Peyer's patch (tissue), 4 donors: ENCODE results near the gene GUCA1C. TPM values are rescaled to one million over a fixed set of nuclear protein-coding genes. Genes with fewer than 3 reads are reported as not detected.

ENCODE experiments used
- DNase-seq, 3 donors: peaks; one replicate each; pipeline ENCODE4 v3.0.0-alpha.2; 2017 to 2019
- H3K27ac ChIP-seq, 4 donors: fragments of 200-600 bp; sonication (generic); one replicate each; pipeline ENCODE4 v1.5.1; 2016 to 2019
- H3K27me3 ChIP-seq, 2 donors: fragments of 200-600 bp; sonication (generic); one replicate each; pipeline ENCODE4 v1.5.1; 2019
- H3K36me3 ChIP-seq, 3 donors: fragments of 200-600 bp; sonication (generic); one replicate each; pipeline ENCODE4 v1.5.1; 2016 to 2019
- H3K4me1 ChIP-seq, 4 donors: fragments of 200-600 bp; sonication (generic); one replicate each; pipeline ENCODE4 v1.5.1; 2016 to 2019
- H3K4me3 ChIP-seq, 4 donors: fragments of 200-600 bp; sonication (generic); 1 replicate in 3 of 4; 2 replicates in 1 of 4; pipeline ENCODE4 v1.5.1; 2016 to 2019; ENCODE audit warnings: mild to moderate bottlenecking in 1 of 4
- H3K9me3 ChIP-seq, 4 donors: fragments of 200-600 bp; sonication (generic); one replicate each; pipeline ENCODE4 v1.5.1; 2016 to 2019; ENCODE audit warnings: mild to moderate bottlenecking in 1 of 4
- POLR2A ChIP-seq, 2 donors: fragments of 450-650 bp; IDR thresholded peaks; one replicate each; pipeline ENCODE4 v1.5.1; 2017; ENCODE audit warnings: antibody characterized with exemption in 2 of 2, mild to moderate bottlenecking in 2 of 2, moderate library complexity in 2 of 2
- total RNA-seq, 4 donors: library from RNA; depleted of rRNA; stranded (reverse); fragments of >200 nt; gene quantifications; one replicate each; pipeline ENCODE4 v1.1.0, GENCODE V29; 2016
- TF ChIP-seq, protein P1 (sequence below), 6 experiments: fragments of 450-650 bp in 4 of 6; fragments of 200-600 bp in 2 of 6; sonication (generic) in 1 of 6; IDR thresholded peaks; one replicate each; pipeline ENCODE4 v1.5.1; 2017 to 2019; ENCODE audit warnings: antibody characterized with exemption in 6 of 6, mild to moderate bottlenecking in 3 of 6, moderate library complexity in 1 of 6

Gene GUCA1C
- total RNA-seq, 4 donors from 2014 or later, result not detected

DNA sequence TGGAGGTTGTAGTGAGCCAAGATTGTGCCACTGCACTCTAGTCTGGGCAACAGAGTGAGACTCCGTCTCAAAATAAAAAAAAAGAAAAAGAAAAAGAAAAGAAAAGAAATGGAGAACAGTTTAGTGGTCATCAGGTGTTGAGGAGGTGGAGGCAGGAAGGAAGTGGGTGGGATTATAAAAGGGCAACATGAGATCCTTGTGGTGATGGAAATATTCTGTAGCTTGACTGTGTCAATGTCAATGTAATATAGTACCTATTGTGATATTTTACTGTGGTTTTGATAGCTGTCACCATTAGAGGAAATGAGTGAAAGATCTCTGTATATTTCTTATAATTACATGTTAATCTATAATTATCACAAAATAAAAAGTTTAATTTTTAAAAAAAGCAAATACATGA lies 70.3 kb downstream of the GUCA1C start:
- H3K4me1 ChIP-seq, result no peaks in the 10 kb centered on the region
- no peaks in the 10 kb centered on the region for H3K27me3 ChIP-seq
- no peak for TF ChIP-seq POLR2A (IDR thresholded peaks at IDR 0.05)
- TF ChIP-seq, protein P1, sequence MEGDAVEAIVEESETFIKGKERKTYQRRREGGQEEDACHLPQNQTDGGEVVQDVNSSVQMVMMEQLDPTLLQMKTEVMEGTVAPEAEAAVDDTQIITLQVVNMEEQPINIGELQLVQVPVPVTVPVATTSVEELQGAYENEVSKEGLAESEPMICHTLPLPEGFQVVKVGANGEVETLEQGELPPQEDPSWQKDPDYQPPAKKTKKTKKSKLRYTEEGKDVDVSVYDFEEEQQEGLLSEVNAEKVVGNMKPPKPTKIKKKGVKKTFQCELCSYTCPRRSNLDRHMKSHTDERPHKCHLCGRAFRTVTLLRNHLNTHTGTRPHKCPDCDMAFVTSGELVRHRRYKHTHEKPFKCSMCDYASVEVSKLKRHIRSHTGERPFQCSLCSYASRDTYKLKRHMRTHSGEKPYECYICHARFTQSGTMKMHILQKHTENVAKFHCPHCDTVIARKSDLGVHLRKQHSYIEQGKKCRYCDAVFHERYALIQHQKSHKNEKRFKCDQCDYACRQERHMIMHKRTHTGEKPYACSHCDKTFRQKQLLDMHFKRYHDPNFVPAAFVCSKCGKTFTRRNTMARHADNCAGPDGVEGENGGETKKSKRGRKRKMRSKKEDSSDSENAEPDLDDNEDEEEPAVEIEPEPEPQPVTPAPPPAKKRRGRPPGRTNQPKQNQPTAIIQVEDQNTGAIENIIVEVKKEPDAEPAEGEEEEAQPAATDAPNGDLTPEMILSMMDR (IDR thresholded peaks at IDR 0.05), result no peak
- no peak overlapping the region for H3K27ac ChIP-seq
- no peak overlapping the region for H3K4me3 ChIP-seq
- no peaks in the 10 kb centered on the region for H3K9me3 ChIP-seq
- no peak for DNase-seq
- no peaks in the 10 kb centered on the region for H3K36me3 ChIP-seq

DNA sequence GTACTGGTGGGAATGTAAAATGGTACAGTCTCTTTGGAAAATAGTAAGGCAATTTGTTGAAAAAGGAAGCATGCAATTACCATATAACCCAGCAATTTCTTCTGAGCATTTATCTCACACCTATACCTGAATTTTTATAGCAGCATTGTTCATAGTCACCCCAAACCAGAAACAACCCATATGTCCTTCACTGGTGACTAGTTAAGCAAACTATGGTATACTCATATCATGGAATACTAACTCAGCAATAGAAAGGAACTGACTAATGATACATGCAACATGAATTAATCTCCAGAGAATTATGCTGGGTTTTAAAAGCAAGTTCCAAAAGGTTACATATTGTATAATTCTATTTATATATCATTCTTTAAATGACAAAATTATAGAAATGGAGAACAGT lies 70.9 kb downstream of the GUCA1C start:
- H3K9me3 ChIP-seq, result no peaks in the 10 kb centered on the region
- no peak overlapping the region for H3K27ac ChIP-seq
- TF ChIP-seq, protein P1 (IDR thresholded peaks at IDR 0.05), result no peak
- no peak for TF ChIP-seq POLR2A (IDR thresholded peaks at IDR 0.05)
- H3K27me3 ChIP-seq, result no peaks in the 10 kb centered on the region
- H3K4me3 ChIP-seq, result no peak overlapping the region
- H3K4me1 ChIP-seq, result no peaks in the 10 kb centered on the region
- no peaks in the 10 kb centered on the region for H3K36me3 ChIP-seq
- DNase-seq, result no peak

DNA sequence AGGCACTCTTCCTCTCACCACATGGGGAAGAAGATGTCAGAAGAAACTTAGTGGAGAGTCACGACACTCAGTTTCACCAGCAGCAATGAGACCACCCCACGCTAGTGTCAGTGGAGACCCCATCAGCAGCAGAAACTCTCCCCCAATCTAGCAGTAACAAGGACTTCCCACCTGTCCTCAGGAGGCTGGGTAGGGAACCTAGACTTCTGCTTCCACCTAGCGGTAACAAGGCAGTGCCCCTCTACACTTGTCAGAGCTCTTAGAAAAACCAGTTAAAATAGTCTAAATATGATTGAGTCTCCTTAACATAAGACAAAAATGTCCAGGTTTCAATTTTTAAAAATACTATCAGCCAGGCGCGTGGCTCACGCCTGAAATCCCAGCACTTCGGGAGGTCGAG lies 73.8 kb downstream of the GUCA1C start:
- no peak for DNase-seq
- Histone ChIP-seq H3K4me1 (no peaks in the 10 kb centered on the region), H3K27ac (no peak overlapping the region), H3K4me3 (no peak overlapping the region), H3K36me3 (no peaks in the 10 kb centered on the region), H3K9me3 (no peaks in the 10 kb centered on the region), H3K27me3 (no peaks in the 10 kb centered on the region)
- TF ChIP-seq POLR2A (IDR thresholded peaks at IDR 0.05), result no peak
- TF ChIP-seq, protein P1 (IDR thresholded peaks at IDR 0.05), result no peak

DNA sequence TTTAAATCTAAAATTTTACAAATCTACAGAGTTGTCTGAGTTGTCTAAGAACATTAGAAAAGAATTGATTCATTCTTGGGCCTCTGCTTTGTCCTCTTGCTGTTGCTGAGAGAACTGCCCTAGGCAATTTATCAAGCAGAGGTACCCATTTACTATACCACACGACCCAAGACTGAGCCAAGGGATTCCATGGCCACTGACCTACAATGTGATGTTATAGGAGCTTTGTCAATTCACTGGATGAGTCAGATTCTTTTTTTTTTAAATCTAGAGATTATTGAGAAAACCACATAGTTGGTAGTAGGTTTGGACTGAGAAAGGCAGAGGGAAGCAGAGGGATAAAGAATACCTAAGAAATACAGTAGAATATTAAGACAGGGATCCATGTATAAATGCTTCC lies 75.8 kb downstream of the GUCA1C start:
- DNase-seq, result no peak
- H3K27me3 ChIP-seq, result no peaks in the 10 kb centered on the region
- no peaks in the 10 kb centered on the region for H3K36me3 ChIP-seq
- no peaks in the 10 kb centered on the region for H3K4me1 ChIP-seq
- no peak overlapping the region for H3K27ac ChIP-seq
- TF ChIP-seq, protein P1 (IDR thresholded peaks at IDR 0.05), result no peak
- TF ChIP-seq POLR2A (IDR thresholded peaks at IDR 0.05), result no peak
- no peak overlapping the region for H3K4me3 ChIP-seq
- H3K9me3 ChIP-seq, result no peaks in the 10 kb centered on the region

DNA sequence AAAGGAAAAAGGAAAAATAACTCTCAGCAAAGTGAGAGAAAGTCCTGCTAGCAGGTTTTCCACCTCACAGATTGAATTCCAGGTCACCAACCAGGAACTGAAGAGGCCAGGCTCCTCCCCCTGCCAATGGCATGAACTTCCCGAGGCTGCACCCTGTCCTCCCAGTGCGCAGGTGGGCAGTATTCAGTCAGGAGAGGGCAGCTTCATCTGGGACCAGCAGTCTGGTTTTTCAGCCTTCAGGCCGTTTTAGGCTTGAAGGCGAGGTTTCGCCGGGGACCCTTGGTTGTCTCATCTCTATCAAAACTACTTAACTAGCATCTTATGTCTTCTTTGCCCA lies 89.9 kb downstream of the GUCA1C start:
- no peak overlapping the region for H3K4me3 ChIP-seq
- H3K4me1 ChIP-seq, result no peaks in the 10 kb centered on the region
- DNase-seq, result peak in 1 of 3 donors; percentile 44
- no peak overlapping the region for H3K27ac ChIP-seq
- H3K36me3 ChIP-seq, result no peaks in the 10 kb centered on the region
- no peaks in the 10 kb centered on the region for H3K9me3 ChIP-seq
- TF ChIP-seq, protein P1 (IDR thresholded peaks at IDR 0.05), result no peak
- no peak for TF ChIP-seq POLR2A (IDR thresholded peaks at IDR 0.05)
- no peaks in the 10 kb centered on the region for H3K27me3 ChIP-seq
